HCEC 1CT (cell line): ENCODE measurements around the gene ZFP36L2.

ENCODE experiments used
- DNase-seq: peaks from one replicate; pipeline ENCODE4 v3.0.0-alpha.2; 2017

ZFP36L2 gene

GRCh38 chr2:43241558-43241957 is 15.2 kb upstream of the ZFP36L2 start:
- DNase-seq, result no peak

- DNase-seq, result no peak
Observed at GRCh38 chr2:43240766-43241150, 14.4 kb upstream of the ZFP36L2 start.

- no peak for DNase-seq
Observed at GRCh38 chr2:43239981-43240765, 13.8 kb upstream of the ZFP36L2 start.

GRCh38 chr2:43238813-43239212 is 12.4 kb upstream of the ZFP36L2 start:
- DNase-seq, result no peak

- peak; percentile 35 for DNase-seq
Observed at GRCh38 chr2:43238176-43238575, 11.8 kb upstream of the ZFP36L2 start.

GRCh38 chr2:43233218-43234212 is 7.1 kb upstream of the ZFP36L2 start:
- DNase-seq, result no peak

GRCh38 chr2:43230951-43231827 is 4.8 kb upstream of the ZFP36L2 start:
- DNase-seq, result no peak

GRCh38 chr2:43230351-43230885 is 4.0 kb upstream of the ZFP36L2 start:
- no peak for DNase-seq

GRCh38 chr2:43228756-43229659 is 2.6 kb upstream of the ZFP36L2 start:
- DNase-seq, result peak; percentile 1

- peak; percentile 11 for DNase-seq
Observed at GRCh38 chr2:43228321-43228751, 1.9 kb upstream of the ZFP36L2 start.

- DNase-seq, result no peak
Observed at GRCh38 chr2:43227830-43228281, 1.4 kb upstream of the ZFP36L2 start.

- peak; percentile 78 for DNase-seq
Observed at GRCh38 chr2:43226955-43227829, 786 bp upstream of the ZFP36L2 start.

GRCh38 chr2:43225788-43226557 is 433 bp downstream of the ZFP36L2 start:
- DNase-seq, result peak; percentile 68

- DNase-seq, result peak; percentile 67
Observed at GRCh38 chr2:43225093-43225787, 1.2 kb downstream of the ZFP36L2 start.

- DNase-seq, result peak; percentile 47
Observed at GRCh38 chr2:43224571-43225092, 1.8 kb downstream of the ZFP36L2 start.

GRCh38 chr2:43224131-43224570 is 2.3 kb downstream of the ZFP36L2 start:
- DNase-seq, result peak; percentile 82

- peak; percentile 61 for DNase-seq
Observed at GRCh38 chr2:43223521-43224001, 2.8 kb downstream of the ZFP36L2 start.
